HG03460 (cell line): Measurements from ENCODE around the gene SGSH.
A peak's percentile ranks its signal among the peaks of the same experiment; 100 is the strongest.

Source experiments
- ATAC-seq: cut with Tn5 transposase; IDR thresholded peaks from one replicate; pipeline ENCODE4 v1.9.1; 2021; ENCODE audit not compliant: unreplicated experiment

Gene SGSH

DNA sequence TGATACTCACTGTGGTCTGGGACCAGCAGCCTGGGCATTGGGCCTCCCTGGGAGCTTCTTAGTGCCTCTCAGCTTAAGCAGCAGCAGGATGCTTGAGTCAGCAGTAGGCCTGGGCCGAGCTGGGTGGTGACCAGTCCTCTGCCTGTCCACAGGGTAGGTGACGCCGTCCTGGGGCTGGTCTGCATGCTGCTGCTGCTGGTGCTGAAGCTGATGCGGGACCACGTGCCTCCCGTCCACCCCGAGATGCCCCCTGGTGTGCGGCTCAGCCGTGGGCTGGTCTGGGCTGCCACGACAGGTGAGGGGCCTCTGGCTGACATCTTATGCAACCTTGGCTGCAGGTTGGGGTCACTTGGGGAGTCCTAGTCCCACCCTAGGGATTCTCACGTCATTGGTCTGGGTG is 7.5 kb upstream of the SGSH start:
- no peak for ATAC-seq

GRCh38 chr17:80227156-80227555 is 7.0 kb upstream of the SGSH start:
- no peak for ATAC-seq

DNA sequence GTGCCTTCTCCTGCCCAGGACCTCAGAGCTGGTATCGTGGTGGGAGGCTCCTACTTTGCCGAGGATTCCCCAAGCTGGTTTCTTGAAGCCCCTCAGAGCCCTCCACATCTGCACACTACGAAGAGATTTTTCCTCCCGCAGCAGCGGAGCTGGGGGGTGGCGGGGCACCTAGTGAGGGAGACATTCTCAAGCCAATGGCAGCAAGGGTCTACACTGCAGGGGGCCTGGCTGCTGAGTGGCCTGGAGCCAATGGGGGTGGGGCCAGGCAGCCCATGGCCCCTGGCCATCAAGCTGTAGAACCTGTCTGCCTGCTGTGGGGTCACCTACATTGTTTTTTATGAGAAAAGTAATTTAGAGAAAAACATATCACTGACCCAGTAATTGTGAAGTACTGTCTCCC is 5.1 kb upstream of the SGSH start:
- ATAC-seq, result no peak

GRCh38 chr17:80224683-80225082 is 4.5 kb upstream of the SGSH start:
- ATAC-seq, result no peak

GRCh38 chr17:80223838-80224497 is 3.8 kb upstream of the SGSH start:
- ATAC-seq, result no peak

GRCh38 chr17:80223142-80223815 is 3.1 kb upstream of the SGSH start:
- no peak for ATAC-seq

DNA sequence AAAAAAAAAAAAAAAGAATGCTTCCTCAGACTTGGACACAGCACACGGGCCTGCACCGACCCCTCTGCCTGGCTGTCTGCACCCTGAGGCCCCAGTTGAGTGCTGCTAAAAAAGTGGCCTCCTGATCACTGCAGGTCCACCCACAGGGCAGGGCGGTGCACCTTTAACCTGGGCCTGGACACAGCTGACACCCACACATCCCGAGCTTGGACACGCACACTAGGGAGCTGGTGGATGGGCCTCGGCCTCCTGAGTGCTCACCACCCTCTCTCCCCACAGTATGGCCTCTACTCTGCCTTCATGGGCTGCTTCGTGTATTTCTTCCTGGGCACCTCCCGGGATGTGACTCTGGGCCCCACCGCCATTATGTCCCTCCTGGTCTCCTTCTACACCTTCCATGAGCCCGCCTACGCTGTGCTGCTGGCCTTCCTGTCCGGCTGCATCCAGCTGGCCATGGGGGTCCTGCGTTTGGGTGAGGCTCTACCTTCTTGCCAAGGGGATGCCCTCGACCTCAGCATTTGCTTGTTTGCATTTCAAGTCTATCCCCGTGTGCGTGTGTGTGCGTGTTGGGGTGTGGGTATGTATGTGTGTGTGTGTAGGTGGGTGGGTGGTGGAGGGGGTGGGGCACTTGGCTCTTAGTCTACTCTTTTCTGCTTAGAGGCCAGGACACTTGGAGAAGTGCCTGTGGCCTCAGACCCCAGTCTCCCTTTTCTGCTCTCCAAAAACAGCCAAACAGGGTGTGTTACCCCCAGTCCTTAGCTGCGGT is 2.4 kb upstream of the SGSH start:
- no peak for ATAC-seq

GRCh38 chr17:80221351-80222105 is 1.4 kb upstream of the SGSH start:
- ATAC-seq, result no peak

DNA sequence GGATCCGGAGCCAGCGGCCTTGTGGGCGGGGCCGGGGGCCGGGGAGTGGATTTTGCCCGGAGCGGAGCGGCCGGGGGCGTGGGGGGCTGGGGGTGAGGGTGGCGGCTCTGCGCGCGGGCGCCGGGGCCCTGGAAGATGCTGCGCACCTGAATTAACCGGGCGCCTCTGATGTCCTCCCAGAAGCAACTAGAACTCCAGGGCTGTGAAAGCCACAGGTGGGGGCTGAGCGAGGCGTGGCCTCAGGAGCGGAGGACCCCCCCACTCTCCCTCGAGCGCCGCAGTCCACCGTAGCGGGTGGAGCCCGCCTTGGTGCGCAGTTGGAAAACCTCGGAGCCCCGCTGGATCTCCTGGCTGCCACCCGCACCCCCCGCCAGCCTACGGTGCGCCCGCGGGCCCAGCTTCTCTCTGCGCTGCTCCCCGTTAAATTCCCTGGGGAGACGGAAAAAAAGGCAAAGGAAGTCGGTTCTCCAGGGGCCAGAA is 643 bp upstream of the SGSH start:
- no peak for ATAC-seq

GRCh38 chr17:80219763-80220053 is 425 bp downstream of the SGSH start:
- no peak for ATAC-seq

- ATAC-seq, result peak; percentile 67
These were observed 945 bp downstream of the SGSH start for GRCh38 chr17:80219013-80219762.

DNA sequence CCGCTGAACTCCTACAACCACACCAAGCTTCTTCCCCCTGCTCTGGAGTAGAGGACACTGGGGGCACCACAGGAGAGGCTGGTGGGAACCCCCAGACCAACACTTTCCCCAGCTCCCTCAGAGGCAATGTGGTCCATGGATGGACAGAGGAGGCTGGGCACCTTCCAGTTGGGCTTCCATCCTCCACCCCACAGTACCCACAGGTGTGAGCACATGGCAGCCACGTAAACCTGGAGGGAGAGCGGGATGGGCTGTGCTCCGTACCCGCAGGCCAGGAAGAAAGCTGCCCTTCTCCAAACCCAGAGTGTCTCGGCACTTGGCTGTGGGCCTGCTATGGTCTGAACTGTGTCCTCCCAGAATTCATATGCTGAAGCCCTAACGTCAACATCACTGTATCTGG is 1.7 kb downstream of the SGSH start:
- ATAC-seq, result no peak

DNA sequence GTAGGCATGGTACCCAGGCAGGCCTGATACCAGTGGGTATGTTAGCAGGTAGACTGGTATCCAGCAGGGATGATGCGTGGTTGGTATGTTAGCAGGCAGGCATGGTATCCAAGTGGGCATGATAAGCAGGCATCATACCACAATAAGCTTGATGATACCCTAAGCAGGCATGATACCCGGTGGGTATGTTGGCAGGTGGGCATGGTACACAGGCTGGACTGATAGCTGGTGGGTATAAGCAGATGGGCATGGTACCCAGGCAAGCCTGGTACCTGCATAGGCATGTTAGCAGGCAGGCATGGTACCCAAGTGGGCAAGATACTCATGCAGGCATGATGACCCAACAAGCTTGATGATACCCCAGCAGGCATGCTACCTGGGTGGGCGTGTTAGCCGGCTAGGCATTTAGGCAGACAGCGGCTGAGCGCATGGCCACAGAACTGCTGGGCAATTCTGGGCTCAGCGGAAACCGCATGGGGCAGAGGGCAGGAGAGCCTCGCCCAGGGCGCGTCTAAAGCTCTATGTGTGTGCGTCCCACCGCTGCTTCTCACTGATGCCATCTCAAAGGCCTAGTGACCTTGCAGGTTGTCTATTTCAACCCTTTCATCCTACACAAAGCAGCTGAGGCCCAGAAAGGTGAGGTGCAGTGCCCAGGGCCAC is 2.3 kb downstream of the SGSH start:
- ATAC-seq, result no peak

- no peak for ATAC-seq
These were observed 3.4 kb downstream of the SGSH start for GRCh38 chr17:80216473-80217456.

DNA sequence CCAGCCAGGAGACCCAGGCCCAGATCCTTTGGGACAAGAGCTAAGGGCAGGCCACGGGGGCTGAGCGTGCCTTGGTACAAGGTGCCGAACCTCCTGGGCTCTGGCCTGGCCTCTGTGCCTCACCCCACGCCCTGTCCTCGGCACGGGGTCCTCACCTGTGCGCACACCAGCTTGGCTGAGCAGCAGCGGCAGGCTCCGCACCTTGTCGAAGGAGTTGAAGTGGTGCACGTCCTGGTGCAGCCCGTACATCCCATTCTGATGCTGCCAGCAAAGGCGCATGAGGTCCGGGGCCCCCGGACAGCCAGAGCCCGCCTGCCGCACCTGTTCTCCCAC is 5.3 kb downstream of the SGSH start:
- ATAC-seq, result no peak

GRCh38 chr17:80214012-80214877 is 5.9 kb downstream of the SGSH start:
- no peak for ATAC-seq

GRCh38 chr17:80213643-80213975 is 6.5 kb downstream of the SGSH start:
- no peak for ATAC-seq

DNA sequence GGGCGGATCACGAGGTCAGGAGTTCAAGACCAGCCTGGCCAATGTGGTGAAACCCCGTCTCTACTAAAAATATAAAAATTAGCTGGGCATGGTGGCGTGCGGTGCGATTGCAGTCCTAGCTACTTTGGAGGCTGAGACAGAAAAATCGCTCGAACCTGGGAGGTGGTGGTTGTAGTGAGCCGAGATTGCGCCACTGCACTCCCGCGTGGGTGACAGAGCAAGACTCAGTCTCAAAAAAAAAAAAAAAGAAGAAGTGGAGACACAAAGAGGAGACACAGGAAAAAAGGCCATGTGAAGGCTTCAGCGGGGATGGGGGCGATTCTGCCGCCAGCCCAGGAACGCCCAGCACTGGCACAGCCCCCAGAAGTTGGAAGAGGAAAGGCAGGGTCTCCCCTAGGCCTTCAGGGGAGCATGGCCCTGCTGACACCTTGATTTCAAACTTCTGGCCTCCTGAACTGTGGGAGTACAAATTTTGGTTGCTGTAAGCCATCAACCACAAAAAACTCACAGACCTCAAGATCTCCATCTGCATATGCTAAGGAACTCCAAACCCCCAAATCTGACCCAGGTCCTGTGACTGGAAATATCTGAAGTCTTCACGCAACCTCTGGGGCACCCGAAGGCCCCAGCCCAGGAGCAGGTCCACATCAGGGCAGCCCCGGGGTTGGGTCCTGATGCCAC is 7.0 kb downstream of the SGSH start:
- no peak for ATAC-seq
